GM12801 (cell line): ENCODE measurements around the gene SRGAP1.

ENCODE experiments used
- TF ChIP-seq, protein P1 (sequence below): IDR thresholded peaks from one replicate; pipeline ENCODE4 v1.5.1; 2011; ENCODE audit warnings: control low read depth; ENCODE audit not compliant: insufficient read length; ENCODE audit errors: extremely low read depth

The SRGAP1 gene

DNA sequence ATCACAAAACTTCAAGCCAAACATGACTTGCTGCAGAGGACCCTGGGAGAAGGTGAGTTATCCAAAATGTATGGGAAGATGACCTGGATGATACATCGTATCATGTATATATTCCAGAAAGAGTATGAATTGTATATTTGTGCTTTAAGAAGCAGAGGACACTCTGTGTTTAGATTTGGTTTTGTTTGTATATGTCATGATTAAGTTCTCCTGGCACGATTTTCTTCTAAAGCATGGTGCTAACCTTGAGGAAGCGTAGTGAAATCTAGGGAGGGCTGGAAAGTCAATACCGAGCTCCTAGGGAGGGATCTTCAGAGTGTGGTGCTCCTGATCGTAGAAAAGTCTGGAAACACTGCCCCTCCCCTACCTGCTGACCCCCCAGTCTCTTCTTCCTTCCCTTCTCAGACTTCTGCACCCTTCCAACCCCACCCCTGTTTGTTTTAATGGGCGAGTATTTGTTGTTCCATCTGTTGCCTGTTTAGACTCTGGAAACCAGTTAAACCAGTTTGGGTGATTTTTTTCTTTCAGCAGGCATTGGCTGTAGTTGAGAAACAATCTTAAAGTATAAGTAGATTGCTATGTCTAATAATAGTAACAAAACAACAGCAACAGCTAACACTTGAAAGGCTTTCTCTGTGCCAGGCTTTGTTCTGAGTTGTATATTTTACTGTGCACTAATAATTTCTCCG lies 236.0 kb downstream of the SRGAP1 start:
- TF ChIP-seq, protein P1, sequence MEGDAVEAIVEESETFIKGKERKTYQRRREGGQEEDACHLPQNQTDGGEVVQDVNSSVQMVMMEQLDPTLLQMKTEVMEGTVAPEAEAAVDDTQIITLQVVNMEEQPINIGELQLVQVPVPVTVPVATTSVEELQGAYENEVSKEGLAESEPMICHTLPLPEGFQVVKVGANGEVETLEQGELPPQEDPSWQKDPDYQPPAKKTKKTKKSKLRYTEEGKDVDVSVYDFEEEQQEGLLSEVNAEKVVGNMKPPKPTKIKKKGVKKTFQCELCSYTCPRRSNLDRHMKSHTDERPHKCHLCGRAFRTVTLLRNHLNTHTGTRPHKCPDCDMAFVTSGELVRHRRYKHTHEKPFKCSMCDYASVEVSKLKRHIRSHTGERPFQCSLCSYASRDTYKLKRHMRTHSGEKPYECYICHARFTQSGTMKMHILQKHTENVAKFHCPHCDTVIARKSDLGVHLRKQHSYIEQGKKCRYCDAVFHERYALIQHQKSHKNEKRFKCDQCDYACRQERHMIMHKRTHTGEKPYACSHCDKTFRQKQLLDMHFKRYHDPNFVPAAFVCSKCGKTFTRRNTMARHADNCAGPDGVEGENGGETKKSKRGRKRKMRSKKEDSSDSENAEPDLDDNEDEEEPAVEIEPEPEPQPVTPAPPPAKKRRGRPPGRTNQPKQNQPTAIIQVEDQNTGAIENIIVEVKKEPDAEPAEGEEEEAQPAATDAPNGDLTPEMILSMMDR, result no peak

DNA sequence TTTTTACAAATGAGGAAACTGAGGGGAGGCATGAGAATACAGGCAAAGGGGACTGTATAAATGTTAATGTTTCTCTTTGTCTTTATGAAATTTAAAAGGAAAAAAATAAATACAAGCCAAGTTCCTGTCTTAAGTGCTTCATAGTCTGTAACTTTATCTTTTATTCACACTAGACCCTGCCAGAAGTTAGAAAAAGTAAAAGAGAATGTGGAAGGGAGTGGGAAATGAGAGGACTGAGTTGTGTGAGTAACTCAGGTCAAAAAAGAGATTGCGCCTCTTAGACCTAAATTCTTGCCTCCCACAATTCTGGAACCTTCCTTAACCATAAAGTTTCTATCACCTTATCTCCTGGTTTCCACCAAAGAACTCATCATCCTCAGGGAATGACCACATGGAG lies 236.5 kb downstream of the SRGAP1 start:
- TF ChIP-seq, protein P1, result no peak

- TF ChIP-seq, protein P1, result no peak
Measured at GRCh38 chr12:64082116-64082515, 237.6 kb downstream of the SRGAP1 start.

GRCh38 chr12:64082866-64083268 lies 238.4 kb downstream of the SRGAP1 start:
- TF ChIP-seq, protein P1, result no peak

DNA sequence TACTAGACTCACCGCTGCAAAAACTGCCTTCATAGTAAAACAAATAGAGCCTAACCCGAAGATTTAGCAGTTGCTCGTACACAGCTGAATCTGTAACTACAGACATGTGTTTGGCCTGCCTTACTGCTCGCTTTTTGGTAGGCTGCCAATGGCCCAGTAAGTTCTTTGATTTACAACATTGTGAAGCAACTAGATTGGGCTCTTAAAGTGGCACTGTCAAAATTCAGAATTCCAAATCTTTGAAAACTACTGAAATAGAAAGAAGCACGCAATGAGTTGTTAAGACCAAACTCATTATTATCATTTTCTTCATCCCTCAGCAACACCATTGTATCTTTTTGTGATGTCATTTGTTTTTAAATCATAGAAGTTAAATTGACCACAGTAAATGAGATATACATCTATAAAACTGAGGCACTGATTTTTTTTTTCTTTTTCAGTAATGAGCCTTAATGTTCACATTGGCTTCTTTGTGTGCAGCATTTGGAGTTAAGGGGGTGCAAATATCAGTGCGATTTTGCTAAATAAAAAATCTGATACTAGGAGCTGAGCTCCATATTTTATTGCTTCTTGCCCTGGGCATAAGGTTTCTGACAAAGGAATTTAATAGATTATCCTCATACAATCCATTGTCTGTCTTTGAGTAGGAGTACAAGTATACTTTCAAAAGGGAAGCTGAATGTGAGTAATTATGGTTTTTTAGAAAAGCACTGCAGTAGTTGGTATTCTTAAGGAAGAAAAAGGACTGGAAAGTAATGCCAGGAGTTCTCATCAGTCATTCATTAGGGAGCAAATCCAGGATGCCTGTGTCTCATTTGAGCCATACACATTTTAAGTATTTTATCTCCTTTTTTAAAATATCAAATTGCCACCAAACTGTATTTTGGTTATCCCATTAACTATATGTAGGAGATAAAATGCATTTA lies 239.0 kb downstream of the SRGAP1 start:
- TF ChIP-seq, protein P1, result no peak

GRCh38 chr12:64085154-64085553 lies 240.7 kb downstream of the SRGAP1 start:
- TF ChIP-seq, protein P1, result no peak

DNA sequence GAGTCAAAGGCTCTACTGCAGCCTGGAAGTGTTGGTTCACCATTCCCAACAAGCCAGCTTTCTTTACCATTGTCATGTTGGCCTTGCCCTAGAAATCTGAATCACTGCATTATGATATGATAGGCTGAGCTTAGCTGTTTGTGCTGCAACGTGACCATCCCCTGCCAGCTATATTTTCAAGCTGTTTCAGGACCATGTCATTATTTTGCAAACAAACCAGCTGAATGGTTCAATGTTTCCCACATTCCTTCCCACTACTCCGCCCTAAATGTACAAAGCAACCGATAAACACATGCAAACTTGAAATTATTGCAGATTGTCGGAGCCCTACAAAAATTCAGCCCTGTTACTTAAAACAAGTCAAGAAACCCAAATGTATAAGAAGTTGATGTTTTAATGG lies 241.5 kb downstream of the SRGAP1 start:
- TF ChIP-seq, protein P1, result no peak
